GM12801 (cell line): ENCODE data around the gene C13orf46.

ENCODE experiments used
- TF ChIP-seq, protein P1 (sequence below): IDR thresholded peaks from one replicate; pipeline ENCODE4 v1.5.1; 2011; ENCODE audit warnings: control low read depth; ENCODE audit not compliant: insufficient read length; ENCODE audit errors: extremely low read depth

C13orf46 gene

GRCh38 chr13:113973218-113974164 lies at the start of gene C13orf46:
C13orf46 (minus strand) TSS chr13:113974076; CDS start chr13:113973997, 79 bp downstream.
- TF ChIP-seq, protein P1, sequence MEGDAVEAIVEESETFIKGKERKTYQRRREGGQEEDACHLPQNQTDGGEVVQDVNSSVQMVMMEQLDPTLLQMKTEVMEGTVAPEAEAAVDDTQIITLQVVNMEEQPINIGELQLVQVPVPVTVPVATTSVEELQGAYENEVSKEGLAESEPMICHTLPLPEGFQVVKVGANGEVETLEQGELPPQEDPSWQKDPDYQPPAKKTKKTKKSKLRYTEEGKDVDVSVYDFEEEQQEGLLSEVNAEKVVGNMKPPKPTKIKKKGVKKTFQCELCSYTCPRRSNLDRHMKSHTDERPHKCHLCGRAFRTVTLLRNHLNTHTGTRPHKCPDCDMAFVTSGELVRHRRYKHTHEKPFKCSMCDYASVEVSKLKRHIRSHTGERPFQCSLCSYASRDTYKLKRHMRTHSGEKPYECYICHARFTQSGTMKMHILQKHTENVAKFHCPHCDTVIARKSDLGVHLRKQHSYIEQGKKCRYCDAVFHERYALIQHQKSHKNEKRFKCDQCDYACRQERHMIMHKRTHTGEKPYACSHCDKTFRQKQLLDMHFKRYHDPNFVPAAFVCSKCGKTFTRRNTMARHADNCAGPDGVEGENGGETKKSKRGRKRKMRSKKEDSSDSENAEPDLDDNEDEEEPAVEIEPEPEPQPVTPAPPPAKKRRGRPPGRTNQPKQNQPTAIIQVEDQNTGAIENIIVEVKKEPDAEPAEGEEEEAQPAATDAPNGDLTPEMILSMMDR, result no peak

DNA sequence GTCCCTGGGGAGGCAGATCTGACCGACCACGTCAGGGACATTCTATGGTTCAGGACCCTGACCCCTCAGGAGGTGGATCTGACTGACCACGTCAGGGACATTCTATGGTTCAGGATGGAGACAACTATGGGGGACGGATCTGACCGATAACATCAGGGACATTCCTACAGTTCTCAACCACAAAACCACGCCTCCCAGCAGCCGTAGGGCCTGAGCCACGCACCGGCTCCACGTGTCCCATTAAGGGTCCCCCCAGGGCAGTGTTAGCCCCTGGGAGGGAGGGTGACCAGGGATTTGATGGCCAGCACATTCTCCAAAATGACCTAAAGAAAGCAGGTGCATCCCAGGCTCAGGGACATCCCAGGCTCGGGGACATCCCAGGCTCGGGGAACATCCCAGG lies 49.0 kb upstream of the C13orf46 start:
- TF ChIP-seq, protein P1, result no peak

GRCh38 chr13:114022309-114022669 lies 48.4 kb upstream of the C13orf46 start:
- TF ChIP-seq, protein P1, result no peak

- TF ChIP-seq, protein P1, result no peak
Measured at GRCh38 chr13:114021464-114022308, 47.8 kb upstream of the C13orf46 start.

- TF ChIP-seq, protein P1, result no peak
Measured at GRCh38 chr13:114020750-114021463, 47.0 kb upstream of the C13orf46 start.

GRCh38 chr13:114019367-114019766 lies 45.5 kb upstream of the C13orf46 start:
- TF ChIP-seq, protein P1, result no peak
